Right ventricle myocardium superior (tissue), 1 donor: ENCODE measurements around the gene CLCN6. TPM values are rescaled to one million over a fixed set of nuclear protein-coding genes. Genes with fewer than 3 reads are reported as not detected.
A peak's percentile ranks its signal among the peaks of the same experiment; 100 is the strongest.

Source experiments
- ATAC-seq: fragments of 200-7000 bp; cut with Tn5 transposase; one replicate; pipeline ENCODE4 v1.9.1; 2020; ENCODE audit warnings: mild to moderate bottlenecking; ENCODE audit not compliant: poor library complexity
- DNase-seq: peaks from one replicate; pipeline ENCODE4 v3.0.0-alpha.2; 2020
- intact Hi-C: fragments of 100-400 bp; cut with DNase I; formaldehyde crosslinking; loops from one replicate; pipeline ENCODE4 v1.11.2; 2022
- total RNA-seq: library from RNA; stranded (reverse); fragmentation: NEBNext Ultra II Directional; extraction: Animal tissue kit (Norgen Biotek cat#: 25700); gene quantifications from one replicate; pipeline ENCODE4 v1.2.1, GENCODE V29; 2021
- donor health status: DM: no; HTN: yes; CAD: no; lungs with severe emphysema.

Gene CLCN6
- total RNA-seq, 1 donor from 2014 or later, result 15.2 TPM

- intact Hi-C loops, result loop anchor here (10.0 kb wide), 1 partner anchor 55 kb away; the partner anchor contains the start of gene AGTRAP
Measured at GRCh38 chr1:11789126-11790067, 16.6 kb upstream of the CLCN6 start.

GRCh38 chr1:11790101-11790879, 15.7 kb upstream of the CLCN6 start:
- DNase-seq (peak; percentile 37), ATAC-seq (no peak)
- intact Hi-C loops, result no loop called here

More at GRCh38 chr1:11789126-11790067, 16.6 kb upstream of the CLCN6 start:
- ATAC-seq, result no peak
- peak; percentile 45 for DNase-seq

GRCh38 chr1:11790880-11791715, 14.9 kb upstream of the CLCN6 start:
- DNase-seq, result peak; percentile 93
- ATAC-seq, result peak; percentile 74
- intact Hi-C loops, result no loop called here

GRCh38 chr1:11792106-11792505, 13.9 kb upstream of the CLCN6 start:
- DNase-seq (peak; percentile 78), ATAC-seq (peak; percentile 37)
- intact Hi-C loops, result no loop called here

- DNase-seq, result peak; percentile 46
- intact Hi-C loops, result no loop called here
- no peak for ATAC-seq
Measured at GRCh38 chr1:11793819-11794218, 12.2 kb upstream of the CLCN6 start.

- ATAC-seq (no peak), DNase-seq (peak; percentile 57)
- intact Hi-C loops, result no loop called here
Measured at GRCh38 chr1:11794446-11795237, 11.3 kb upstream of the CLCN6 start.

GRCh38 chr1:11795238-11795890, 10.6 kb upstream of the CLCN6 start:
- DNase-seq, result peak; percentile 37
- intact Hi-C loops, result no loop called here
- no peak for ATAC-seq

- peak; percentile 65 for ATAC-seq
- intact Hi-C loops, result no loop called here
- DNase-seq, result peak; percentile 83
Measured at GRCh38 chr1:11796036-11796828, 9.8 kb upstream of the CLCN6 start.

GRCh38 chr1:11797525-11798216, 8.3 kb upstream of the CLCN6 start:
- peak; percentile 40 for ATAC-seq
- peak; percentile 88 for DNase-seq
- intact Hi-C loops, result no loop called here

- DNase-seq (peak; percentile 11), ATAC-seq (no peak)
- intact Hi-C loops, result no loop called here
Measured at GRCh38 chr1:11799099-11799498, 6.9 kb upstream of the CLCN6 start.

GRCh38 chr1:11799896-11800295, 6.1 kb upstream of the CLCN6 start:
- DNase-seq (no peak), ATAC-seq (no peak)
- intact Hi-C loops, result no loop called here

- no peak for ATAC-seq
- no peak for DNase-seq
- intact Hi-C loops, result no loop called here
Measured at GRCh38 chr1:11800391-11800755, 5.6 kb upstream of the CLCN6 start.

- intact Hi-C loops, result no loop called here
- DNase-seq, result peak; percentile 49
- ATAC-seq, result no peak
Measured at GRCh38 chr1:11800756-11801433, 5.1 kb upstream of the CLCN6 start.

GRCh38 chr1:11802616-11802972, 3.4 kb upstream of the CLCN6 start:
- intact Hi-C loops, result no loop called here
- ATAC-seq, result no peak
- peak; percentile 63 for DNase-seq

- DNase-seq (peak; percentile 96), ATAC-seq (peak; percentile 62)
- intact Hi-C loops, result no loop called here
Measured at GRCh38 chr1:11802973-11803885, 2.8 kb upstream of the CLCN6 start.
